HFFc6 (cell line): Measurements from ENCODE around the gene FNDC3A. TPM values are rescaled to one million over a fixed set of nuclear protein-coding genes. Genes with fewer than 3 reads are reported as not detected.

ENCODE experiments used
- DNase-seq: peaks from one replicate; pipeline ENCODE4 v3.0.0-alpha.2; 2018
- H3K27ac Mint-ChIP-seq: 2 replicates; pipeline ENCODE4 v1.8.0; 2020; ENCODE audit warnings: mild to moderate bottlenecking, mixed read lengths
- H3K27me3 Mint-ChIP-seq: 2 replicates; pipeline ENCODE4 v1.8.0; 2021; ENCODE audit warnings: mild to moderate bottlenecking, moderate library complexity, mixed read lengths; ENCODE audit not compliant: insufficient read depth
- H3K36me3 Mint-ChIP-seq: 2 replicates; pipeline ENCODE4 v1.8.0; 2021; ENCODE audit warnings: low read depth, mixed read lengths
- H3K4me1 Mint-ChIP-seq: 2 replicates; pipeline ENCODE4 v1.8.0; 2020; ENCODE audit warnings: low read depth, mixed read lengths
- H3K4me3 Mint-ChIP-seq: 2 replicates; pipeline ENCODE4 v1.8.0; 2020; ENCODE audit warnings: mild to moderate bottlenecking, moderate library complexity, mixed read lengths
- H3K9me3 Mint-ChIP-seq: 2 replicates; pipeline ENCODE4 v1.8.0; 2020; ENCODE audit warnings: mild to moderate bottlenecking, mixed read lengths
- CTCF ChIP-seq: fragments of 200-600 bp; sonication (generic); IDR thresholded peaks from 2 replicates; pipeline ENCODE4 v1.5.0; 2021; ENCODE audit warnings: antibody characterized with exemption, mild to moderate bottlenecking
- total RNA-seq, 6 experiments: library from RNA; stranded (reverse); fragmentation: NEBNext Ultra II Directional; extraction: Animal tissue kit (Norgen Biotek cat#: 25700); gene quantifications; 2 replicates in 1 of 6; 3 replicates in 5 of 6; pipeline ENCODE4 v1.2.3, GENCODE V29; 2021

Gene FNDC3A
- total RNA-seq, 6 experiments from 2014 or later: 60.3 to 73.8 (median 67.9) TPM

DNA sequence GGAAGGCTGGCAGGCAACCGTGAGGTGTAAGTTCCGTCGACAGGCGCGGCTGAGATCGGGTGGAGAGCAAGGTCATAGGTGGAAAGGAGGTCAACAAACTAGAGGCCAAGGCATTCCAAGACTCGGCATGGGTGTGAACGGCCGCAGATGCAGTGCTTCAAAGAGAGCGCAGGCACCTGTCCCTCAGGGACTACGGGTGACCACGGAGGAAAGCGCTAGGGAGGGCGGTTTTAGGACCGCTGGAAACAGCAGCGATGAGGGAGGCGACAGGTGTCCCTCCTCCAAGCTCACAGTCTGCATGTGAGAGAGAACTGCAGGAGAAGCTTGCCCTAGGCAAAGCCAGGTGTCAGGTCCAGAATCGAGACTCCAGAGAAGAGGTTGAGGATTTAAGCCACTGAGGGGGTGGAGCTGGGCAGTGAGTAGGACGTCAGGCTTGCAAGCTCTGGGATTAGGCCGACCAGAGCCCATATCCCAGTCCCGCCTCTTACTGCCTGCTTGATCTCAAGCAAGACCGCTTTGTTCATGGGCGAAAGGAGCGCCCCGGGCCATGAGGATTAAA, 242.9 kb downstream of the FNDC3A start:
- peaks cover 56% of the 10 kb centered on the region for H3K27me3 Mint-ChIP-seq
- DNase-seq: no peak

GRCh38 chr13:49219647-49220035, 243.9 kb downstream of the FNDC3A start:
- Mint-ChIP-seq H3K27ac (no peak overlapping the region), H3K36me3 (peaks cover 13% of the 10 kb centered on the region), H3K4me1 (peaks cover 29% of the 10 kb centered on the region), H3K4me3 (peak overlapping the region; percentile 63; the same call in 1 of the 2 replicates), H3K9me3 (peaks cover 12% of the 10 kb centered on the region; the same call in 1 of the 2 replicates), H3K27me3 (peaks cover 59% of the 10 kb centered on the region)
- TF ChIP-seq CTCF: no peak
- no peak for DNase-seq

More for the DNA sequence above, 242.9 kb downstream of the FNDC3A start:
- Mint-ChIP-seq H3K9me3 (peaks cover 12% of the 10 kb centered on the region; the same call in 1 of the 2 replicates), H3K4me1 (peaks cover 40% of the 10 kb centered on the region), H3K4me3 (peak overlapping the region; percentile 63), H3K27ac (no peak overlapping the region; the same call in 1 of the 2 replicates), H3K36me3 (peaks cover 13% of the 10 kb centered on the region)
- no peak for TF ChIP-seq CTCF

GRCh38 chr13:49220036-49220855, 244.5 kb downstream of the FNDC3A start, which contains the start of gene MLNR:
TSS of gene MLNR (plus strand) at chr13:49220338. CDS start at chr13:49220338, 0 bp downstream.
- Mint-ChIP-seq H3K27ac (no peak within 1 kb of the TSS), H3K36me3 (peaks cover 13% of the 10 kb centered on the region), H3K9me3 (peaks cover 12% of the 10 kb centered on the region; the same call in 1 of the 2 replicates), H3K4me1 (peaks cover 24% of the 10 kb centered on the region), H3K4me3 (peak within 1 kb of the TSS; percentile 63), H3K27me3 (peaks cover 65% of the 10 kb centered on the region)
- 0 out of 2 replicates have a peak, but pooled peaks have one; percentile 7 for TF ChIP-seq CTCF
- no peak for DNase-seq

GRCh38 chr13:49220856-49221589, 245.3 kb downstream of the FNDC3A start:
- Mint-ChIP-seq H3K27ac (no peak overlapping the region), H3K27me3 (peaks cover 66% of the 10 kb centered on the region), H3K36me3 (peaks cover 13% of the 10 kb centered on the region), H3K4me3 (no peak overlapping the region), H3K9me3 (peaks cover 12% of the 10 kb centered on the region; the same call in 1 of the 2 replicates), H3K4me1 (peaks cover 24% of the 10 kb centered on the region)
- no peak for TF ChIP-seq CTCF
- DNase-seq: no peak

DNA sequence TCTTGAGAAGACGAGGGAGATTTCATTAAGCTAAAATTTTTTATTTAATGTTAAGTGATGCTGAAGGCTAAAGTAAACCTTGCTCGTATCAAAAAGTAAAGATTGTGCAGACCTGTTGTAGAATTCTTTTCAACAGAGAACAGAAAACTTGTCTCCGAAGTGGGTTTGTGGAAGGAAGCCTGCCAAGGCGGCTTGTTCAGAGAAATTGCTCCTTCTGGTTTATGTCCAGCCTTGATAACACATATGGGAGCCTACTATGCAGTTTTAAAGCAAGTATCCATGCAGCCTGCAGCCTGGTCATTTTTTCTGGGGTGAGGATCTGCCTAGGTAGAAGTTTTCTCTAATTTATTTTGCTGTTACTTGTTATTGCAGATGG, 245.9 kb downstream of the FNDC3A start:
- H3K27ac Mint-ChIP-seq: no peak overlapping the region
- no peak for TF ChIP-seq CTCF
- no peak overlapping the region for H3K4me3 Mint-ChIP-seq
- peaks cover 66% of the 10 kb centered on the region for H3K27me3 Mint-ChIP-seq
- no peak for DNase-seq
- H3K36me3 Mint-ChIP-seq: peaks cover 13% of the 10 kb centered on the region
- peaks cover 12% of the 10 kb centered on the region; the same call in 1 of the 2 replicates for H3K9me3 Mint-ChIP-seq
- H3K4me1 Mint-ChIP-seq: peaks cover 24% of the 10 kb centered on the region
